NOMO-1 treated with dmso at 0.1 percent for 144 hours (cell line): ENCODE results near the gene KRT34.
"Not testable (repeated sequence)": the region's sequence is repeated elsewhere in the genome, so short reads cannot be mapped to it uniquely, and the experiment has no call there.

Experiments
- DNase-seq: peaks from one replicate; lab custom pipeline; 2025; ENCODE audit not compliant: unreplicated experiment; lab: John Stamatoyannopoulos, UW

KRT34 gene

GRCh38 chr17:41404024-41404671 lies 22.0 kb upstream of the KRT34 start:
- DNase-seq: peak; percentile 84

GRCh38 chr17:41403404-41404023 lies 21.4 kb upstream of the KRT34 start:
- no peak for DNase-seq

- DNase-seq: no peak
Measured at GRCh38 chr17:41402161-41402560, 20.1 kb upstream of the KRT34 start.

GRCh38 chr17:41396996-41397660 lies 15.0 kb upstream of the KRT34 start, which contains the start of gene KRT31:
TSS of gene KRT31 (minus strand) at chr17:41397608. CDS start at chr17:41397539, 69 bp downstream.
- DNase-seq: peak; percentile 52

GRCh38 chr17:41396340-41396739 lies 14.2 kb upstream of the KRT34 start:
- DNase-seq: no peak

- no peak for DNase-seq
Measured at GRCh38 chr17:41395611-41396010, 13.5 kb upstream of the KRT34 start.

GRCh38 chr17:41395044-41395443 lies 12.9 kb upstream of the KRT34 start:
- not testable (repeated sequence) for DNase-seq

GRCh38 chr17:41394254-41394996 lies 12.3 kb upstream of the KRT34 start:
- no peak for DNase-seq

- DNase-seq: no peak
Measured at GRCh38 chr17:41393826-41394225, 11.7 kb upstream of the KRT34 start.

- no peak for DNase-seq
Measured at GRCh38 chr17:41393294-41393693, 11.2 kb upstream of the KRT34 start.

- DNase-seq: no peak
Measured at GRCh38 chr17:41392278-41392677, 10.2 kb upstream of the KRT34 start.

GRCh38 chr17:41391535-41391934 lies 9.4 kb upstream of the KRT34 start:
- DNase-seq: no peak

- no peak for DNase-seq
Measured at GRCh38 chr17:41390411-41390938, 8.4 kb upstream of the KRT34 start.

GRCh38 chr17:41387670-41388069 lies 5.6 kb upstream of the KRT34 start:
- no peak for DNase-seq

GRCh38 chr17:41386227-41386626 lies 4.1 kb upstream of the KRT34 start:
- no peak for DNase-seq

GRCh38 chr17:41383690-41384089 lies 1.6 kb upstream of the KRT34 start:
- peak; percentile 27 for DNase-seq

- no peak for DNase-seq
Measured at GRCh38 chr17:41382394-41382793, 288 bp upstream of the KRT34 start.

- not testable (repeated sequence) for DNase-seq
Measured at GRCh38 chr17:41380091-41380490, 2.0 kb downstream of the KRT34 start.

- no peak for DNase-seq
Measured at GRCh38 chr17:41377546-41377945, 4.6 kb downstream of the KRT34 start.

GRCh38 chr17:41369713-41370112 lies 12.4 kb downstream of the KRT34 start, which contains the start of gene KRT33B:
TSS of gene KRT33B (minus strand) at chr17:41369813. CDS start at chr17:41369750, 63 bp downstream.
- DNase-seq: no peak

- no peak for DNase-seq
Measured at GRCh38 chr17:41369023-41369422, 13.1 kb downstream of the KRT34 start.
